Suprapubic skin (tissue), 4 donors: ENCODE results near the gene GFM1. TPM values are rescaled to one million over a fixed set of nuclear protein-coding genes. Genes with fewer than 3 reads are reported as not detected.

Source experiments
- DNase-seq, 2 donors: peaks; one replicate each; pipeline ENCODE4 v3.0.0-alpha.2; 2019; ENCODE audit warnings: low spot score in 2 of 2
- H3K27ac ChIP-seq: fragments of 200-600 bp; sonication (generic); one replicate; pipeline ENCODE4 v1.5.1; 2019
- H3K27me3 ChIP-seq: fragments of 200-600 bp; sonication (generic); one replicate; pipeline ENCODE4 v1.5.1; 2019
- H3K36me3 ChIP-seq: fragments of 200-600 bp; sonication (generic); one replicate; pipeline ENCODE4 v1.5.1; 2019
- H3K4me1 ChIP-seq: fragments of 200-600 bp; sonication (generic); one replicate; pipeline ENCODE4 v1.5.1; 2019
- H3K4me3 ChIP-seq: fragments of 200-600 bp; sonication (generic); one replicate; pipeline ENCODE4 v1.5.1; 2019; ENCODE audit warnings: mild to moderate bottlenecking
- H3K9me3 ChIP-seq: fragments of 200-600 bp; sonication (generic); one replicate; pipeline ENCODE4 v1.5.1; 2019
- CTCF ChIP-seq, 2 donors: fragments of 200-600 bp in 1 of 2; fragments of 450-650 bp in 1 of 2; sonication (generic) in 1 of 2; IDR thresholded peaks; one replicate each; pipeline ENCODE4 v1.5.1; 2016 to 2019; ENCODE audit warnings: antibody characterized with exemption in 2 of 2, mild to moderate bottlenecking in 1 of 2, moderate library complexity in 1 of 2
- EP300 ChIP-seq: sonication (generic); formaldehyde crosslinking; IDR thresholded peaks from one replicate; pipeline ENCODE4 v1.6.1; 2017; ENCODE audit warnings: antibody characterized with exemption
- POLR2A ChIP-seq, 2 donors: fragments of 450-650 bp; IDR thresholded peaks; one replicate each; pipeline ENCODE4 v1.6.1; 2017; ENCODE audit warnings: antibody characterized with exemption in 2 of 2, mild to moderate bottlenecking in 2 of 2, moderate library complexity in 2 of 2
- POLR2AphosphoS5 ChIP-seq, 3 donors: sonication (generic); formaldehyde crosslinking; IDR thresholded peaks; one replicate each; pipeline ENCODE4 v1.6.1; 2017; ENCODE audit warnings: antibody characterized with exemption in 3 of 3
- WGBS: methylation state at CpG from one replicate; pipeline ENCODE4 v1.1.5; 2018; 5-methylcytosine and 5-hydroxymethylcytosine counted together
- total RNA-seq, 4 donors: library from RNA; depleted of rRNA; stranded (reverse); fragments of >200 nt; gene quantifications; one replicate each; pipeline ENCODE4 v1.1.0, GENCODE V29; 2016

Gene GFM1
- total RNA-seq, 4 donors from 2014 or later = 33.5 to 47.6 (median 41.3) TPM

GRCh38 chr3:158728851-158729250, 84.5 kb downstream of the GFM1 start:
- Histone ChIP-seq H3K4me3 (no peak overlapping the region), H3K27me3 (no peaks in the 10 kb centered on the region), H3K36me3 (no peaks in the 10 kb centered on the region), H3K4me1 (peaks cover 40% of the 10 kb centered on the region), H3K9me3 (no peaks in the 10 kb centered on the region), H3K27ac (no peak overlapping the region)
- no peak for TF ChIP-seq EP300
- no peak for TF ChIP-seq POLR2AphosphoS5 (IDR thresholded peaks at IDR 0.05)
- TF ChIP-seq CTCF (IDR thresholded peaks at IDR 0.05) = no peak
- no peak for TF ChIP-seq POLR2A (IDR thresholded peaks at IDR 0.05)
- DNase-seq = no peak

- Histone ChIP-seq H3K36me3 (no peaks in the 10 kb centered on the region), H3K9me3 (peaks cover 4% of the 10 kb centered on the region), H3K4me1 (peaks cover 25% of the 10 kb centered on the region), H3K4me3 (peak overlapping the region; percentile 78), H3K27ac (peak overlapping the region; percentile 63), H3K27me3 (no peaks in the 10 kb centered on the region)
- DNase-seq = no peak
- WGBS = 54% methylated on average over 13 of the region's 14 CpGs
- TF ChIP-seq CTCF (IDR thresholded peaks at IDR 0.05) (no peak), EP300 (no peak), POLR2A (IDR thresholded peaks at IDR 0.05) (no peak)
These were observed 87.2 kb downstream of the GFM1 start for GRCh38 chr3:158731486-158731885.

- Histone ChIP-seq H3K27ac (peak within 1 kb of the TSS; percentile 63), H3K4me3 (peak within 1 kb of the TSS; percentile 78), H3K36me3 (no peaks in the 10 kb centered on the region), H3K4me1 (peaks cover 25% of the 10 kb centered on the region), H3K9me3 (peaks cover 4% of the 10 kb centered on the region), H3K27me3 (no peaks in the 10 kb centered on the region)
- WGBS = 3% methylated on average over 21 of the region's 101 CpGs
- peak; percentile 77 to 85 for DNase-seq
- TF ChIP-seq POLR2A (IDR thresholded peaks at IDR 0.05) (no peak), CTCF (IDR thresholded peaks at IDR 0.05) (no peak), EP300 (no peak), POLR2AphosphoS5 (IDR thresholded peaks at IDR 0.05) (no peak)
These were observed 87.9 kb downstream of the GFM1 start, which contains the start of gene RARRES1 for GRCh38 chr3:158731938-158732855. Gene RARRES1, minus strand, starts transcription at chr3:158732457. Its CDS starts 42 bp downstream, at chr3:158732415.

GRCh38 chr3:158732856-158733200, 88.5 kb downstream of the GFM1 start:
- H3K27me3 ChIP-seq = no peaks in the 10 kb centered on the region
- TF ChIP-seq POLR2AphosphoS5 (IDR thresholded peaks at IDR 0.05) (no peak), EP300 (no peak)
- 47% methylated on average over 15 of the region's 15 CpGs for WGBS
- no peak for DNase-seq
- H3K9me3 ChIP-seq = peaks cover 4% of the 10 kb centered on the region
- H3K4me1 ChIP-seq = peaks cover 19% of the 10 kb centered on the region
- peak overlapping the region; percentile 78 for H3K4me3 ChIP-seq
- no peaks in the 10 kb centered on the region for H3K36me3 ChIP-seq
- H3K27ac ChIP-seq = peak overlapping the region; percentile 63

- Histone ChIP-seq H3K27me3 (no peaks in the 10 kb centered on the region), H3K36me3 (no peaks in the 10 kb centered on the region), H3K4me3 (no peak overlapping the region), H3K27ac (no peak overlapping the region), H3K9me3 (peaks cover 4% of the 10 kb centered on the region), H3K4me1 (peaks cover 16% of the 10 kb centered on the region)
- no peak for DNase-seq
- WGBS = 51% methylated on average over 3 of the region's 3 CpGs
- no peak for TF ChIP-seq CTCF (IDR thresholded peaks at IDR 0.05)
- TF ChIP-seq EP300 = no peak
- no peak for TF ChIP-seq POLR2A (IDR thresholded peaks at IDR 0.05)
- TF ChIP-seq POLR2AphosphoS5 (IDR thresholded peaks at IDR 0.05) = no peak
These were observed 89.3 kb downstream of the GFM1 start for GRCh38 chr3:158733656-158734055.
